ENCODE data around the gene C1orf159.

The C1orf159 gene

DNA sequence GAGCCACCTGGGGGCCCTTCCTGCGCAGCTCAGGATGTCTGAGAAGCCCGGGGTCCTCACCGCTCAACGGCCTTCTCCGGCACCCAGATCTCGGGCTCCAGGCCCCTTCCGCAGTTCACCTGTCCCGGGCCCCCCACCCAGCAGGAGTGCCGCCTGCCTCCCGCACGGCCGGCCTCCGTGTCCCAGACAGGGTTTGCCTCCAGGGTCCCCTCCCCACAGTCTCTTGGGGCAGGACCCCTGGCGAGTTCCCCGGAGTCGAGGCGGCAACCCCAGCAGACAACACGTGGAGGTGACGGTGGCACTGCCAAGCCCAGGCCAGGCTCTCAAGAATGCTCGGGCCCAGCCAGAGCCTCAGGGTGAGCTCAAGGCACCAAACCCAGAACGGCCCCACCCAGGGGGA is 35.4 kb upstream of the C1orf159 start:
- no peak overlapping the region for H3K27ac ChIP-seq
- H3K4me1 ChIP-seq (ENCODE audit: low read depth, poor library complexity, severe bottlenecking) = peaks cover 6% of the 10 kb centered on the region
- no peaks in the 10 kb centered on the region for H4K20me1 ChIP-seq (ENCODE audit: insufficient read depth)
- no peak overlapping the region for H3K9ac ChIP-seq
- no peaks in the 10 kb centered on the region for H3K36me3 ChIP-seq (ENCODE audit: insufficient read depth)
- H3K4me2 ChIP-seq = no peak overlapping the region
- H2AFZ ChIP-seq (ENCODE audit: low read depth) = no peak overlapping the region
- TF ChIP-seq CTCF (conservative IDR thresholded peaks at IDR 0.05; ENCODE audit: low read depth, low read length) = no peak
- H3K79me2 ChIP-seq (ENCODE audit: insufficient read depth, low read depth) = no peaks in the 10 kb centered on the region
- peaks cover 68% of the 10 kb centered on the region for H3K27me3 ChIP-seq (ENCODE audit: insufficient read depth, low read depth)
- H3K4me3 ChIP-seq (IDR thresholded peaks at IDR 0.05; ENCODE audit: insufficient read depth, low read depth, low read length) = no peak overlapping the region

DNA sequence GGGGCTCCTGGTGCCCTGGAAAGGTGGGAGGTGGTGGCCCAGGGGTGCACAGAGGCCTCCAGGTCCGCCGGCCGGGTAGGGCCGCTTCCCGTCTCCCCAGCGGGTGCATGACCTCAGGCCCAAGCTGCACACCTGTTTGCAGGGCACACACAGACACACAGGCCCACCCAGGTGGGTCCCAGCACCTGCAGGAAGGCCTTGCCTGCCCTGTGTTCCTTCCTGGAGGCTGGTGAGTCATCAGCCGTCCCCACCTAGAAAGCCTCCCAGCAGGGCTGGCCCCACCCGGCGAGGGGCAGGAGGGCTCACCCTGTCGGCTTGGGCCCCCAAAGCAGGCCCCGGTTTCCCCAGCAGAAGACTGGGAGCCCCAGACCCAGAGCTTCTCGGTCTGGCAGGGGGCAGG is 34.2 kb upstream of the C1orf159 start:
- Histone ChIP-seq H3K79me2 (ENCODE audit: insufficient read depth, low read depth) (no peaks in the 10 kb centered on the region), H2AFZ (ENCODE audit: low read depth) (no peak overlapping the region), H3K36me3 (ENCODE audit: insufficient read depth) (no peaks in the 10 kb centered on the region), H3K27ac (no peak overlapping the region), H4K20me1 (ENCODE audit: insufficient read depth) (no peaks in the 10 kb centered on the region), H3K27me3 (ENCODE audit: insufficient read depth, low read depth) (peaks cover 56% of the 10 kb centered on the region), H3K4me1 (ENCODE audit: low read depth, poor library complexity, severe bottlenecking) (peaks cover 16% of the 10 kb centered on the region), H3K9ac (no peak overlapping the region), H3K4me3 (IDR thresholded peaks at IDR 0.05; ENCODE audit: insufficient read depth, low read depth, low read length) (no peak overlapping the region), H3K4me2 (no peak overlapping the region)
- TF ChIP-seq CTCF (conservative IDR thresholded peaks at IDR 0.05; ENCODE audit: low read depth, low read length) = no peak

- H3K4me1 ChIP-seq (ENCODE audit: low read depth, poor library complexity, severe bottlenecking) = peaks cover 17% of the 10 kb centered on the region
- no peak overlapping the region for H3K4me3 ChIP-seq (IDR thresholded peaks at IDR 0.05; ENCODE audit: insufficient read depth, low read depth, low read length)
- no peak for TF ChIP-seq CTCF (conservative IDR thresholded peaks at IDR 0.05; ENCODE audit: low read depth, low read length)
- H3K79me2 ChIP-seq (ENCODE audit: insufficient read depth, low read depth) = no peaks in the 10 kb centered on the region
- H3K4me2 ChIP-seq = no peak overlapping the region
- H3K36me3 ChIP-seq (ENCODE audit: insufficient read depth) = no peaks in the 10 kb centered on the region
- no peak overlapping the region for H2AFZ ChIP-seq (ENCODE audit: low read depth)
- H3K27me3 ChIP-seq (ENCODE audit: insufficient read depth, low read depth) = peaks cover 51% of the 10 kb centered on the region
- H4K20me1 ChIP-seq (ENCODE audit: insufficient read depth) = no peaks in the 10 kb centered on the region
- no peak overlapping the region for H3K9ac ChIP-seq
- H3K27ac ChIP-seq = no peak overlapping the region
Observed at GRCh38 chr1:1149416-1149815, 33.5 kb upstream of the C1orf159 start.

DNA sequence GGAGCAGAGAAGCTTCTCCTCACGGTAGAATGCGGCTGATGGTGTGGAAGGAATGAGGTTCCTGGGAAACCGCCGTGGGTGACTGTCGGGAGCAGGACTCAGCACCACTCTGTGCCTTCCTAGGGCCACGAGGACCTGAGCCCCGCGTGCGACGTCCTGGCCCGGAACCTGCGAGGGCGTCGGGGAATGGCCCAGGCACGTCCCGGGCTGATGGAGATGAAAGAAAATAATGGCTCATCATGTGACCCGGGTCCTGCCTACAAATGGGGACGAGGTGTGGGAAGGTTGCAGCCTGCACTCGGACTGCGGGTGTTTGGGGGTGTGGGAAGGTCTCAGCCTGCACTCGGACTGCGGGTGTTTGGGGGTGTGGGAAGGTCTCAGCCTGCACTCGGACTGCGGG is 32.7 kb upstream of the C1orf159 start:
- H3K9ac ChIP-seq = no peak overlapping the region
- no peaks in the 10 kb centered on the region for H4K20me1 ChIP-seq (ENCODE audit: insufficient read depth)
- no peak overlapping the region for H2AFZ ChIP-seq (ENCODE audit: low read depth)
- no peaks in the 10 kb centered on the region for H3K79me2 ChIP-seq (ENCODE audit: insufficient read depth, low read depth)
- peaks cover 20% of the 10 kb centered on the region for H3K4me1 ChIP-seq (ENCODE audit: low read depth, poor library complexity, severe bottlenecking)
- no peak overlapping the region for H3K4me2 ChIP-seq
- H3K27ac ChIP-seq = no peak overlapping the region
- no peaks in the 10 kb centered on the region for H3K36me3 ChIP-seq (ENCODE audit: insufficient read depth)
- peaks cover 43% of the 10 kb centered on the region for H3K27me3 ChIP-seq (ENCODE audit: insufficient read depth, low read depth)
- no peak for TF ChIP-seq CTCF (conservative IDR thresholded peaks at IDR 0.05; ENCODE audit: low read depth, low read length)
- no peak overlapping the region for H3K4me3 ChIP-seq (IDR thresholded peaks at IDR 0.05; ENCODE audit: insufficient read depth, low read depth, low read length)

Data from KMS-11 (cell line).